HG03469 (cell line): ENCODE measurements around the gene OR6J1.
A peak's percentile ranks its signal among the peaks of the same experiment; 100 is the strongest.
"Not testable (repeated sequence)": the region's sequence is repeated elsewhere in the genome, so short reads cannot be mapped to it uniquely, and the experiment has no call there.

ENCODE experiments used
- ATAC-seq: cut with Tn5 transposase; IDR thresholded peaks from one replicate; pipeline ENCODE4 v1.9.1; 2021; ENCODE audit warnings: mild to moderate bottlenecking, moderate library complexity, moderate number of reproducible peaks; ENCODE audit not compliant: unreplicated experiment

OR6J1 gene

DNA sequence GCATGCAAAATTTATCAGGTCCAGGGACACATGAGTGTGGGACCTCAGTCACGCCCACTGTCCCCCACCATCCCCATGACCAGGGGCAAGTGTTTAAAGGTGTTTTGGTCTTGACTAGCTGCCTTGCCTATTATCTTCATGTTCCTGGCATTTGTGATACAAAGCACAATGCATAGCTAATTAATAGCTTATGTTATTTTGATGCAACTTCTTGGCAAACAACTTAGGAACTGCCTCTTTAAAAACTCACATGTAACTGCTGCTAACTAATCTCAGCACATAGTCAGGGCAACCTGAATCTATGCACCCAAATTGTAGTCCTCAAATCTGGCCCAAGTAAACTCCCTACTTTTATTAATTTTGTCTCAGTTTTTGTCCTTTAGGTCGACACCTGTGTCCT is 7.4 kb upstream of the OR6J1 start:
- ATAC-seq, result no peak

DNA sequence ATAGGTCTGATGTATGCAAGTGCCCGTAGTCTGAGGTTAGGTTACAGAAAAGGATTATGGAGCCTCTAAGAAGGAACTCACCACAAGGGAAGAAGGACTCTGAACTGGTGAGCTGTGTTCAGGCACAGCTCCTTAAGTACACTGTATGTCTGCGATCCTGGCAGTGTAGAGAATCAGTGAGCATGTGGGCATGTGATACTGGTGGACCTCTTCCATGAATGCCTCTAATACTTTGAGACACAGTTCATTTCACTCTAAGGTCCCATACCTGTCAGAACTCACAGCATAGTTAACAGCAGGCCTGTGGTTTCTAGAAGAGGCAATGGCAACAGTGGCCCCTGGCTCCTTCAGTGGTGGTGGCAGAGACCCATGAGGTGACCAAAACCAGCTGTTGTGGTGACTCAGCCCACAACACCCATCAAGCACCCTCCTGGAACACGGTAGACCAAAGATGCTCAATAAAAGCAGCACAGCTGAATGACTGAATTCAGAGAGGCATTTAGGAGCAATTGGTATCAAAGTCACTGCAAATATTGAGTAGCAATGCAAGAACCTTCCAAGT is 6.9 kb upstream of the OR6J1 start:
- ATAC-seq, result peak; percentile 65

DNA sequence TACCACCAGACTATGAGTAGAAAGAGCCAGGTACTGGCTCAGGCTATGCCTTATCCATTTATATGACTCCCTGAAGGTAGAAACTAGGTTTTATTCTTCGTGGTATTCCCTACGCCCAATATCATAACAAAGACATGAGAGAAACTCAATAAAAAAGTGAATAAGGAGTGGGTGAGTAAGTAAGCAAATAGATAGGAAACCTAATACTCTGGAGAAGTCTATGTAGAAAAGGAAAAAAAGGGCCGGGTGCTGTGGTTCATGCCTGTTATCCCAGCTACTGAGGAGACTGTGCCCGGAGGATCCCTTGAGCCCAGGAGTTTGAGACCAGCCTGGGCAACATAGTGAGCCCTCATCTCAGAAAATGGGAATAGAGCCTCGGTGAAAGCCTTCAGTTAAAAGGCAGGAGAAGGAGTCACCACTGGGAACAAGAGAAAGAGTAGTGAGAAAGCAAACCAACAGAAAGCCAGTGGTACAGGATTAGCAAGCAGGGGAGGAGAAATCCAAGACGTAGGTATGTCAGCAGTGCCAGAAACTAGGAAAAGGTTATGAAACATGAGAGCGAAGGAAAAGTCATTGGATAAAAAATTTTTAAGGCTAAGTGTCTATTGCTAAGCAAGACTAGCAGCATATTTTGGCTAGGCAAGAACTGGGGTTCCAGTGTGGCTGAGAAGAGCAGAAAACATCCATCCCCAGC is 6.0 kb upstream of the OR6J1 start:
- no peak for ATAC-seq

DNA sequence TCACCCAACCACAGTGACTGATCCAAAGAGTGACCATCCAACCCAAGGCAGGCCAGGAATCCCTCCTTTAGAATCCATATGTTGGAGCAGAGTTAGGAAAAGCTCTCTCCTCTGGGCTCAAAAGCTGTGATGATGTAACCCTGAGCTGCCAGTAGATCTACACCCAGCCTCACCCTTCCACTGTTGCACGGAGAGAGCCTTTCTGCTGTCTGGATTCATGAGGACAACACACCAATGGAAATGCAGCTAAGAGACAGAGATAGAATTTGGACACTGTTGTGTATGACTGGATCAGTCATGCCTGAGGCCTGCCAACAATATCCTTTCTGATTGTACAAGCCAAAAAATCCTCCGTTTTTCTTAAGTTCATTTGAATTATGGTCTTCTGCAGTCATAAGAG is 4.4 kb upstream of the OR6J1 start:
- no peak for ATAC-seq

DNA sequence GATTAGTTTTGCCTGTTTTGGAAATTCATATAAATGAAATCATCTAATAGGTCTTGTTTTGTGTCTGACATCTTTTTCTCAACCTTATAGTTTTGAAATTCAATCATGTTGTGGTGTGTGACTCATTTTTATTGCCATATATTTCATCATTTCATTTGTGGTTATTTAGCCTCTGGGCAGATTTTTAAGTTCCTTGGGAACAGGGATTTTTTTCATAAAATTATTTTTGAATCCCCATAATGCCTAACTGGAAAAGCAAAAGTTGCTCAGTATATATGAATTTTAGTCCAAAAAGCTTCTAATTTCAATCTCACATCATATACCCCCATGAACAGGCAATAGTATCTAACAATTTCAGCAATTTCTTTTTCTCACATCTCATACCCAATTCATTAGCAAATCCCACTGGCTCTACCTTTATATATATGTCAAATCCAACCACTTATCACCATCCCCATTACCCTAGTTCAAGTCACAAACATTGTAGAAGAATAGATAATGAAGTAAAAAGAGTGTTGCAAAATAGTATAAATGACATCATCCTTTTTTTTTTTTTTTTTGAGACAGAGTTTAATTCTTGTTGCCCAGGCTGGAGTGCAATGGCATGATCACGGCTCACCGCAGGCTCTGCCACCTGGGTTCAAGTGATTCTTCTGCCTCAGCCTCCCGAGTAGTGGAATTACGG is 2.6 kb upstream of the OR6J1 start:
- no peak for ATAC-seq

DNA sequence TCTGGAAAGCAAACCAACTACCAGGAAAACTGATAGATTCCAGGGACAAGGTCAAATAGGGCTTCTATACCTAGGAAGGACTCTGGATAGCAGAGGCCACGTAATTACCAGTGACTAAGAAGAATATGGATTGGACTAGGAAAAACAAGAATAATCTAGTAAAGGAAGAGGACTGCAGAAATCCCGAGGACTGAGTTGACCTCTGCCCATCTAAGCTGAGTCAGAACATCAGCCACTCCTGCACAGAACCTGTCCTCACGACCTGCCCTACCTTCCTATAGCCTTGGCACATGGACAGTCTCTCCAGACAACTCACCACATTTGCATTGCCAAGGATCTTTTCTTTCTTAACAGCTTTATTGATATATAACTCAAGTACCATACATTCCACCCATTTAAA is 2.3 kb downstream of the OR6J1 start:
- ATAC-seq, result no peak

DNA sequence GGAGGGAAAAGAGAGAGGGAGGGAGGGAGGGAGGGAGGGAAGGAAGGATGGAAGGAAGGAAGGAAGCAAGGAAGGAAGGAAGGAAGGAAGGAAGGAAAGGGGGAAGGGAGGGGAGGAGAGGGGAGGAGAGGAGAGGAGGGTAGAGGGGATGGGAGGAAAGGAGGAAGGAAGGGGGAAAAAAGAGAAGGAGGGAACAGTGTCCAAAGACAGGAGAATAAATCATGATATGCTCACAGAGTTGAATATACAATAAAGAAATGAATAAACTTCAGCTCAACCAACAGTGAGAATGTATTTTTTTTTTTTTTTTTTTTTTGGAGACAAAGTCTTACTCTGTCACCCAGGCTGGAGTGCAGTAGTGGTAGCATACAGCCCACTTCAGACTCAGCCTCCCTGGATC is 4.0 kb downstream of the OR6J1 start:
- no peak for ATAC-seq

DNA sequence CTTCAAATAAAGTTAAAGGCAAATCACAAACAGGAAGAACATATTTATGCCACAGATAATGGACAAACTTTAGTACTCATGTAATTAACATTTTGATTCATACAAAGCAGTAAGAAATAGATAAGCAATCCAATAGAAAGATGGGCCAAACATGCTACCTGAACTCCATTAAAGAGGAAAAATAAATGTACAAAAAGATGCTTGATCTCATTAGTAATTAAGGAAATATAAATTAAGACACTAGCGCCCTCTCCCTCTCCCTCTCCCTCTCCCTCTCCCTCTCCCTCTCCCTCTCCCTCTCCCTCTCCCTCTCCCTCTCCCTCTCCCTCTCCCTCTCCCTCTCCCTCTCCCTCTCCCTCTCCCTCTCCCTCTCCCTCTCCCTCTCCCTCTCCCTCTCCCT is 8.2 kb downstream of the OR6J1 start:
- not testable (repeated sequence) for ATAC-seq

DNA sequence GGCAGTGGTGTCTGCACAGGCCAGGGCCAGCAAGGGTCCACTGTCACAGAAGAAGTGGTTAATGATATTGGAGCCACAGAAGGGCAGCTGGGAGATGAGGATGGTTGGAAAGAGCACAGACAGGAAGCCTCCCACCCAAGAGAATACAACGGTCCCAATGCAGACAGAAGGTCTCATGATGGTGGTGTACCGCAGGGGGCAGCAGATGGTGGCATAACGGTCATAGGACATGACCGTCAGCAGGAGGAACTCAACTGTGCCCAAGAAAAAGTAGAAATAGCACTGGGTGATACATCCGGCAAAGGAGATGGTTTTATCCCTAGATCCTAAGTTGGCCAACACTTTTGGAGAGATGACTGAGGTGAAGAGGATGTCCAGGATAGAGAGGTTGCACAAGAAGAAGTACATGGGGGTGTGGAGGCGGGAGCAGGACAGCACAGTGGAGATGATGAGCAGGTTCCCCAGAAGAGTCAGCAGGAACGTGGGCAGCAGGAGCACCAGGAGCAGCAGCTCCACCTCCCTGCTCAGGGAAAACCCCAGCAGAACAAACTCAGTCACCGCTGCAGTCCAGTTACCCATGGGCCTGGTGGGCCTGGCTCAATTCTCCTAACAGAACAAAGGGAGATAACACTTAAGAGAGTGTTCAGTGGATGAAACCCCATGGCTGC is 9.8 kb downstream of the OR6J1 start:
- no peak for ATAC-seq

DNA sequence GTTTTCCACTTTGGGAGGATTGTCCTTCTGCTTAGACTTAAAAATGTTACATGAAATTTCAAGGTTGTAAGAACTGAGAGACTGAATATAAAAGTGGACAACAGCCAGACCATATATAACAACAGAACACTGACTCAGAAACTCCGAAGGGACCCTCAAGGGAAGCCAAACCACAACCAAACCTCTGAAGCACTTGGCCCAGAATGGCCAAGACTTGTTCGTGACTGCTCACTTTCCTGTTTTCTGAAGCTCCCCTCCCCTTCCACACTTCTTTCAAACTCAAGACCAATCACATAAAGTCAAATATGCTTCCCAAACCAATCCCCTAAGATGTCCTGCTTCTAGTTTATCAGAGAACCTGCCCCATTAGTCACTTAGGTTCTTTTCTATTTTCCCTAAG is 13.7 kb downstream of the OR6J1 start:
- no peak for ATAC-seq

DNA sequence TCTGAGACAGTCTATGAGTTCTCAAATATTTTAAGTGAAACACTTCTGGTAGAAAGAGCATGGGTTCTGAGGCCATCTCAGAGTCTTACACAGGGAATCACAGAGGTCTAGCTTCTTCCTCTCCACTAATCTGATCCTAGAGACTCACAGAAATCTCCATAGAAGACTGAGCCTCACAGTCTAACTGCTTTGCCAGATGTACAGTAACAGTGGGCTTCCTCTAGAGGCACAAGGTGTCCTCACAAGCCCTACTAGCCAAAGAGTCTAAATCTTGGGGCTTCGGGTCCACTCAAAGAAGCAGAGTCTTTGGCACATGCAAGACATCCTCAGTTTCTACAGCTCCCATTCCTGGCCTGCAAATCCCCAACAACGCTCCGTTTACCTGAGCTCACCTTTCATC is 14.1 kb downstream of the OR6J1 start:
- ATAC-seq, result no peak

DNA sequence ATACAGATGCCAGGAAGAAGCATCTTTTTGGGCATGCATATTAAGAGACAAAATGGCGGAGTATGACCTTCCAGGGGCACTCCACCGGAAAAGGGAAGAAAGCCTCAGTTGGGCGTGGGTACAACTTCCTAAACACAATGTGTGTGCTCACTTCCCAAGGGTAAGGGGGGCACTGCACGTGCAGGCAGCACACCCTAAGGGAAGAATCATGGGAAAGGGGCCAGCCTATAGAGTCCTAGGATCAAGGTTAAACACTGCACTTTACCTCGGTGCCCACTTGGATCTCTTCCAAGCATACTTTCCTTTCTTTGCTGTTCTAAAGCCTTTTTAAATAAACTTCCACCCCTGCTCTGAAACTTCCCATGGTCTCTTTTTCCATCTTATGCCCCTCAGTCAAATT is 14.8 kb downstream of the OR6J1 start:
- ATAC-seq, result no peak

DNA sequence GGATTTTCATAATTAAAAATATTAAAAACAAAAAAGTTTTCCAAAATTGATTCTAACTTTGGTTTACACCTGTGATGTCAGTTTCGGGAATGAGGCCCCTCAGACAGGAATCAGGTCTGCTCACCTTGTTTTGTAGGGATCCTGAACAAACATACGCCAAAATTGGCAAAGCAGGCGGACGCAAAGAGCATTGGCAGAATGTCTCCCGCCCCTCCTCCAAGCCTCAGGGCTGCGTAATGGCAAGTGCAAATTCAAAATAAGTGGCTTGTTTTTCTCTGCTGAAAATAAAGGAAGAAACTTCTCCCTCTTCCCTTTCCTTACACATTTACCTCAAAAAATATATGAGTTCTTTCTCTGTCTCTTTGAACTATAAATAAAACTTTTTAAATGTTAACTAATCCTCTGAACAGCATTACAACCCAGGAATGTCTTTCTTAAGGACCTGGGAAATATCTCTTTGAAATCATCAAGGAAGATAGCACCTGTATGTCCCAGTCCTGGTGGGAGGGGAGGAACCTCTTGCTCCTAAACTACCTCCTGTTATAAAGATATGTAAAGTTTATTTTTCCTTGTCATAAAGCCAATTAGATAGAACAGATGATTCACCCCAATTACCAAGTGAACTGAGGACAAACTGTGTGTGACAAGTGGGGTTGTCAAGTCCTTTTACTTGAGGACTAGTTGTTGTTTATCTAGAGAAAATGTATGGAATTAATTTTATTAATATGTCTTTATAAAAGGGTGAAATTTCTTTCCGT is 16.5 kb downstream of the OR6J1 start:
- no peak for ATAC-seq

DNA sequence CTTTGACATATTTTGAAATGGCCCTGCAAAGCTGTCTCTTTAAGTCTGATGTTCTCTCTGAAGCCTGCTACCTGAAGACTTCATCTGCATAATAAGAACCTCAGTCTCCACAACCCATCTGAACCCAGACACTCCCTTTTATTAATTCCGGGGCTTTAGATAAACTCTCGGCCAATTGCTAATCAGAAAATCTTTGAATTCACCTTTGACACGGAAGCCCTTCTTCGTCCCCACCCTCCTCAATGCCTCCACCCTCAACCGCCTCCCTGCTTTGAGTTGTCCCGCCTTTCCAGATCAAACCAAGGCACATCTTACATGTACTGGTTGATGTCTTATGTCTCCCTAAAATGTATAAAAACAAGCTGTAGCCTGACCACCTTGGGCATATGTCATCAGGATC is 17.6 kb downstream of the OR6J1 start:
- ATAC-seq, result no peak

DNA sequence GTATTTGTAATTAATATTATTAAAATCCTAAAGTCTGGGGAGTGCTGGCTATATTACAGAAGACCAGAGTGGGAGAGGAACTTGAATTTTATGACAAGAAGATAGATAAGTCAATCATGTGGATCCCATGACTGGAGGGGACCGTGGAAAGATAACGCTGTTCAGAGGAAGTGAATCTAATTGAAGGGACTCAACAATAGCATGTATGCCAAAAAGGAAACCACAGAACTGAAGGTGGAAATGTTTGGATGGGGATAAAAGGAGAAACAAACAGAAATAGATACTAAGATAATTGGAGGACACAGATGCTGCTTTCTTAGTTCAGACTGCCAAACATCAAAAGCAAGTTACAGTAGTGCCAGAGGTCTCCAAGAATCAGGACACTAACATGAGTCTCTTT is 21.1 kb downstream of the OR6J1 start:
- ATAC-seq, result no peak

DNA sequence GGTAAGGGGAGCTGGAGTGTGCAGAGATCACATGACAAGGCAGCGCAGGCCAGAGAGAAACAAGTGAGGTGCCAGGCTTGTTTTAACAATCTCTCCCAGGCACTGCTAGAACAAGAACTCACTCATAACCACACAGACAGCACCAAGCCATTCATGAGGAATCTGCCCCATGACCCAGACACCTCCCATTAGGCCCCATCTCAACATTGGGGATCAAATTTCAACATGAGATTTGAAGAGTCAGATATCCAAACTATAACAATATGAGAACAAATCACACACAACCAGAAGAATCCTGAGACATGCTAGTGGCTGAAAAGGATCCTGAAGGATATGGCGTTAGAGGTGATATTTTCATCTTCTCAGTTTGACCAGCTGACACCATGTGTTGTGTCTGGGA is 21.9 kb downstream of the OR6J1 start:
- no peak for ATAC-seq

DNA sequence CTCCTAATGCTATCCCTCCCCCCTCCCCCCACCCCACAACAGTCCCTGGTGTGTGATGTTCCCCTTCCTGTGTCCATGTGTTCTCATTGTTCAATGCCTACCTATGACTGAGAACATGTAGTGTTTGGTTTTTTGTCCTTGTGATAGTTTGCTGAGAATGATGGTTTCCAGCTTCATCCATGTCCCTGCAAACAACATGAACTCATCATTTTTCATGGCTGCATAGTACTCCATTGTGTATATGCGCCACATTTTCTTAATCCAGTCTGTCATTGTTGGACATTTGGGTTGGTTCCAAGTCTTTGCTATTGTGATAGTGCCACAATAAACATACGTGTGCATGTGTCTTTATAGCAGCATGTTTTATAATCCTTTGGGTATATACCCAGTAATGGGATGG is 28.4 kb downstream of the OR6J1 start:
- not testable (repeated sequence) for ATAC-seq

DNA sequence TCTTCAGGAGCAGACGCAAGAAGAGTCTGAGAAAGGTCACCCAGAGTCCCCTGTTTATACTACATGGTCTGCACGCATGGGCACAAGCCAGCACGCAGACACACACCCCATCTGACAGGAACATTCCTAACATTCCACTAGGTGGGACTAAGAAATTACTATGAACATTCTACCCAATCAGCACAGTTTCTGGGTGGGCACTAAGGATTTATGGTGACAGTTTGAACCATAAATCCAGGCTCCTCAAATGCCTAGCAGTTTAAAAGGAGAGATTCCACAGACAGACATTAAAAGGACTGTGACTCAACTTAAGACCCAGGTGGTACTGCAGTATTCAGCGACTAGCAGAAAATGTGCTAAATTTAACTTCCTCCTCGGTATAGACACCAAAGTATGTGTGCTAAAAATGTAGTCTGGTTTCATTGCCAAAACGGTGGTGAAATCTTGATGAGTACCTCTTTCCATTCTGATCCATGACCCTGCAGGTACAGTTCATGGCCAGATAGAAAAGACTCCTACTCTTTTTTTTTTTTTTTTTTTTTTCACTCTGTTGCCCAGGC is 29.8 kb downstream of the OR6J1 start:
- ATAC-seq, result no peak

DNA sequence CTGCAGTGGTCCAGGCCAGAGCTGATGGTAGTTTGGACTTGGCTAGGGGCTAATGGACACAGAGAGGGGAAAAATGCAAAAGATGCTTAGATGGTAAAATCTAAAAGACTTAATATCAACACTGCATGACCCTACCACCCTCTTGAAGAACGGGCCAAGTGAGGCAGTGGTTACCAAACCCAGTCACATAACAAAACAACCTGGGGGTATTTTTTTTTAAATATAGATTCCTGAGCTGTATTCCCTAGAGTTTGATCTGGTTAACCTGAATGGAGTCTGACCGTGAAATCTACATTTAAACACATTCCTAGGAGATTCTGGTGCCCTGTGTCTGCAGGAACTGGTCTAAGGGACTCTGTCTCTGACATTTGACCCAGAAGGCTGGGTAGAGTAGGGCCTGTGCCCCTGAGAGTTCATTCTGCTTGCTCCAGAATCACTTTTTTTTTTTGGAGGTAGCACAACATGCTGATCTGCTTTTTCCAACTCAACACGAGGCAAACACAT is 30.4 kb downstream of the OR6J1 start:
- ATAC-seq, result no peak

DNA sequence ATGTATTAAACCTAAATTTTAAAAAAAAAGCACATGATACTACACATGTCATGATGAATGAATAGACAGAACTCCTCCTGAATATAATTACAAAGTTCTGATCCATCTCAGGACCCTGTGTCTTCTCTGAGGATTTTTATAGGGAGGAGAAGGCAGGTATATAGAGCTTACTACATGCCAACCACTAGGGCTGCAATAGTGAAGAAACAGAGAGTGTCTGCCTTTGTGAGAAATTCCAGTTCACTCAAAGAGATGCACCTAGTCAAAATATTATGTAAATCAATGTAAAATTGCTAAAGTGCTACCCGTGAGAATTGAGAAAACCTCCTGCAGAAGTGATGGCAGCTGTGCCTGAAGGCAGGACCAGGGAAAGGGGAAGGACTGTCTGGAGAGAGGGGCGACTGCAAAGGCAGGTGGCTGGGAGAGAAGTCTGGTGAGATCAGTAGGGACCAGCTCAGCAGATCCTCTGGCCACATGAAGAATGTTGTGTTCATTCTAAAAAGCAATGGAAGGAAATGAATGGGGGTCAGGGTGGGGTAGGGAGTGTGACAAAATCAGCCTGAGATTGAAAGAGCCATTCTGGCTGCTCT is 31.0 kb downstream of the OR6J1 start:
- ATAC-seq, result no peak
